GM23338 (cell line): ENCODE data around the gene C8A. TPM values are rescaled to one million over a fixed set of nuclear protein-coding genes. Genes with fewer than 3 reads are reported as not detected.

Experiments used
- ATAC-seq: fragments of 200-7000 bp; cut with Tn5 transposase; 3 replicates; pipeline ENCODE4 v1.9.1; 2020
- DNase-seq: peaks from one replicate; pipeline ENCODE4 v3.0.0-alpha.2; 2015; ENCODE audit warnings: low spot score
- H2AFZ ChIP-seq: fragments of 200-600 bp; sonication (generic); 2 replicates; pipeline ENCODE4 v1.8.0; 2016; ENCODE audit warnings: antibody characterized with exemption, mild to moderate bottlenecking, moderate library complexity
- H3F3A ChIP-seq: fragments of 200-600 bp; sonication (generic); replicated peaks from 2 replicates; pipeline ENCODE4 v1.8.0; 2017; ENCODE audit warnings: antibody characterized with exemption, mixed run types, low read depth
- H3K27ac ChIP-seq: fragments of 200-600 bp; sonication (generic); 2 replicates; pipeline ENCODE4 v1.6.1; 2016; ENCODE audit warnings: low read depth
- H3K27me3 ChIP-seq: fragments of 200-600 bp; sonication (generic); 2 replicates; pipeline ENCODE4 v1.8.0; 2016; ENCODE audit warnings: mild to moderate bottlenecking, mixed run types, moderate library complexity; ENCODE audit not compliant: insufficient read depth
- H3K36me3 ChIP-seq: fragments of 200-600 bp; sonication (generic); 2 replicates; pipeline ENCODE4 v1.8.0; 2016; ENCODE audit warnings: mild to moderate bottlenecking; ENCODE audit not compliant: insufficient read depth
- H3K4me1 ChIP-seq: fragments of 200-600 bp; sonication (generic); 2 replicates; pipeline ENCODE4 v1.8.0; 2016; ENCODE audit warnings: mild to moderate bottlenecking, moderate library complexity; ENCODE audit not compliant: insufficient read depth
- H3K4me2 ChIP-seq: fragments of 200-600 bp; sonication (generic); 2 replicates; pipeline ENCODE4 v1.7.1; 2017; ENCODE audit warnings: mixed run types
- H3K4me3 ChIP-seq: fragments of 200-600 bp; sonication (generic); 2 replicates; pipeline ENCODE4 v1.6.1; 2016; ENCODE audit warnings: mixed run types
- H3K79me2 ChIP-seq: fragments of 200-600 bp; sonication (generic); replicated peaks from 2 replicates; pipeline ENCODE4 v1.8.0; 2017; ENCODE audit warnings: mild to moderate bottlenecking; ENCODE audit not compliant: insufficient read depth
- H3K9me2 ChIP-seq: fragments of 200-600 bp; sonication (generic); 2 replicates; pipeline ENCODE4 v1.8.0; 2017; ENCODE audit not compliant: insufficient read depth
- H4K20me1 ChIP-seq: fragments of 200-600 bp; sonication (generic); replicated peaks from 2 replicates; pipeline ENCODE4 v1.8.0; 2017; ENCODE audit warnings: mild to moderate bottlenecking; ENCODE audit not compliant: insufficient read depth
- H3K27ac Mint-ChIP-seq: 2 replicates; pipeline ENCODE4 v1.8.0; 2020; ENCODE audit warnings: inconsistent platforms, mild to moderate bottlenecking, moderate library complexity, mixed read lengths
- H3K27me3 Mint-ChIP-seq: 3 replicates; pipeline ENCODE4 v1.8.0; 2022; ENCODE audit warnings: low read depth, mild to moderate bottlenecking, moderate library complexity, mixed read lengths, inconsistent platforms; ENCODE audit not compliant: insufficient read depth, poor library complexity
- H3K36me3 Mint-ChIP-seq: 3 replicates; pipeline ENCODE4 v1.8.0; 2021; ENCODE audit warnings: low read depth, mild to moderate bottlenecking, inconsistent platforms, moderate library complexity, mixed read lengths
- H3K4me1 Mint-ChIP-seq: 3 replicates; pipeline ENCODE4 v1.8.0; 2020; ENCODE audit warnings: mild to moderate bottlenecking, inconsistent platforms, mixed read lengths
- H3K4me3 Mint-ChIP-seq: 3 replicates; pipeline ENCODE4 v1.8.0; 2021; ENCODE audit warnings: moderate library complexity, mild to moderate bottlenecking, inconsistent platforms, mixed read lengths
- H3K9me3 Mint-ChIP-seq: 3 replicates; pipeline ENCODE4 v1.8.0; 2020; ENCODE audit warnings: moderate library complexity, mild to moderate bottlenecking, inconsistent platforms, mixed read lengths
- CTCF ChIP-seq, 2 experiments: fragments of 200-600 bp in 1 of 2; sonication (generic) in 1 of 2; conservative IDR thresholded peaks; 2 replicates each; pipeline versions ENCODE4 v1.5.1 to v1.6.1; 2016 to 2017; ENCODE audit warnings: antibody characterized with exemption in 2 of 2, low read depth in 2 of 2, mild to moderate bottlenecking in 2 of 2, moderate library complexity in 1 of 2
- EZH2 ChIP-seq: fragments of 200-600 bp; sonication (generic); IDR thresholded peaks from one replicate; pipeline ENCODE4 v1.8.0; 2017; ENCODE audit warnings: antibody characterized with exemption, mild to moderate bottlenecking, low read depth; ENCODE audit not compliant: unreplicated experiment
- EZH2phosphoT487 ChIP-seq: fragments of 200-600 bp; sonication (generic); IDR thresholded peaks from one replicate; pipeline ENCODE4 v1.8.1; 2018; ENCODE audit warnings: antibody characterized with exemption; ENCODE audit not compliant: unreplicated experiment
- ZNF331 ChIP-seq: fragments of 250-450 bp; sonication (Bioruptor Pico); IDR thresholded peaks from 2 replicates; pipeline ENCODE4 v1.5.0; 2020; ENCODE audit warnings: low read depth, mild to moderate bottlenecking, moderate library complexity
- polyA plus RNA-seq: library from polyadenylated mRNA; unstranded; fragments of >200 nt; fragmentation: Nextera tagmentation; extraction: Ambion mirVana; gene quantifications from 2 replicates; pipeline ENCODE4 v1.2.1, GENCODE V29; 2016
- total RNA-seq: library from RNA; depleted of rRNA; stranded (reverse); fragments of >200 nt; shearing (Covaris generic); gene quantifications from 2 replicates; pipeline ENCODE4 v1.2.3, GENCODE V29; 2014
- TF ChIP-seq, protein P1 (sequence below): fragments of 250-450 bp; sonication (Bioruptor Pico); IDR thresholded peaks from 2 replicates; pipeline ENCODE4 v1.5.0; 2020; ENCODE audit warnings: mild to moderate bottlenecking, moderate library complexity

C8A gene
- total and polyA plus RNA-seq, 2 experiments from 2014 or later: not detected

- H3K36me3 Mint-ChIP-seq: no peaks in the 10 kb centered on the region
These were observed 106.8 kb downstream of the C8A start for GRCh38 chr1:56961426-56961825.

More at GRCh38 chr1:56961426-56961825, 106.8 kb downstream of the C8A start:
- Histone ChIP-seq H3K27me3 (no peaks in the 10 kb centered on the region), H3K4me3 (no peak overlapping the region), H3F3A (no peaks in the 10 kb centered on the region), H3K36me3 (no peaks in the 10 kb centered on the region), H3K27ac (no peak overlapping the region), H3K4me2 (no peak overlapping the region), H4K20me1 (no peaks in the 10 kb centered on the region), H3K79me2 (no peaks in the 10 kb centered on the region), H3K9me2 (no peaks in the 10 kb centered on the region; the same call in 1 of the 2 replicates), H3K4me1 (no peaks in the 10 kb centered on the region), H2AFZ (no peak overlapping the region)
- no peak for TF ChIP-seq CTCF (conservative IDR thresholded peaks at IDR 0.05; ENCODE audit: low read depth in 2 of 2)
- no peak for TF ChIP-seq EZH2phosphoT487
- no peak for TF ChIP-seq EZH2
- TF ChIP-seq ZNF331 (CRISPR knock-in tag): no peak
- TF ChIP-seq, protein P1, sequence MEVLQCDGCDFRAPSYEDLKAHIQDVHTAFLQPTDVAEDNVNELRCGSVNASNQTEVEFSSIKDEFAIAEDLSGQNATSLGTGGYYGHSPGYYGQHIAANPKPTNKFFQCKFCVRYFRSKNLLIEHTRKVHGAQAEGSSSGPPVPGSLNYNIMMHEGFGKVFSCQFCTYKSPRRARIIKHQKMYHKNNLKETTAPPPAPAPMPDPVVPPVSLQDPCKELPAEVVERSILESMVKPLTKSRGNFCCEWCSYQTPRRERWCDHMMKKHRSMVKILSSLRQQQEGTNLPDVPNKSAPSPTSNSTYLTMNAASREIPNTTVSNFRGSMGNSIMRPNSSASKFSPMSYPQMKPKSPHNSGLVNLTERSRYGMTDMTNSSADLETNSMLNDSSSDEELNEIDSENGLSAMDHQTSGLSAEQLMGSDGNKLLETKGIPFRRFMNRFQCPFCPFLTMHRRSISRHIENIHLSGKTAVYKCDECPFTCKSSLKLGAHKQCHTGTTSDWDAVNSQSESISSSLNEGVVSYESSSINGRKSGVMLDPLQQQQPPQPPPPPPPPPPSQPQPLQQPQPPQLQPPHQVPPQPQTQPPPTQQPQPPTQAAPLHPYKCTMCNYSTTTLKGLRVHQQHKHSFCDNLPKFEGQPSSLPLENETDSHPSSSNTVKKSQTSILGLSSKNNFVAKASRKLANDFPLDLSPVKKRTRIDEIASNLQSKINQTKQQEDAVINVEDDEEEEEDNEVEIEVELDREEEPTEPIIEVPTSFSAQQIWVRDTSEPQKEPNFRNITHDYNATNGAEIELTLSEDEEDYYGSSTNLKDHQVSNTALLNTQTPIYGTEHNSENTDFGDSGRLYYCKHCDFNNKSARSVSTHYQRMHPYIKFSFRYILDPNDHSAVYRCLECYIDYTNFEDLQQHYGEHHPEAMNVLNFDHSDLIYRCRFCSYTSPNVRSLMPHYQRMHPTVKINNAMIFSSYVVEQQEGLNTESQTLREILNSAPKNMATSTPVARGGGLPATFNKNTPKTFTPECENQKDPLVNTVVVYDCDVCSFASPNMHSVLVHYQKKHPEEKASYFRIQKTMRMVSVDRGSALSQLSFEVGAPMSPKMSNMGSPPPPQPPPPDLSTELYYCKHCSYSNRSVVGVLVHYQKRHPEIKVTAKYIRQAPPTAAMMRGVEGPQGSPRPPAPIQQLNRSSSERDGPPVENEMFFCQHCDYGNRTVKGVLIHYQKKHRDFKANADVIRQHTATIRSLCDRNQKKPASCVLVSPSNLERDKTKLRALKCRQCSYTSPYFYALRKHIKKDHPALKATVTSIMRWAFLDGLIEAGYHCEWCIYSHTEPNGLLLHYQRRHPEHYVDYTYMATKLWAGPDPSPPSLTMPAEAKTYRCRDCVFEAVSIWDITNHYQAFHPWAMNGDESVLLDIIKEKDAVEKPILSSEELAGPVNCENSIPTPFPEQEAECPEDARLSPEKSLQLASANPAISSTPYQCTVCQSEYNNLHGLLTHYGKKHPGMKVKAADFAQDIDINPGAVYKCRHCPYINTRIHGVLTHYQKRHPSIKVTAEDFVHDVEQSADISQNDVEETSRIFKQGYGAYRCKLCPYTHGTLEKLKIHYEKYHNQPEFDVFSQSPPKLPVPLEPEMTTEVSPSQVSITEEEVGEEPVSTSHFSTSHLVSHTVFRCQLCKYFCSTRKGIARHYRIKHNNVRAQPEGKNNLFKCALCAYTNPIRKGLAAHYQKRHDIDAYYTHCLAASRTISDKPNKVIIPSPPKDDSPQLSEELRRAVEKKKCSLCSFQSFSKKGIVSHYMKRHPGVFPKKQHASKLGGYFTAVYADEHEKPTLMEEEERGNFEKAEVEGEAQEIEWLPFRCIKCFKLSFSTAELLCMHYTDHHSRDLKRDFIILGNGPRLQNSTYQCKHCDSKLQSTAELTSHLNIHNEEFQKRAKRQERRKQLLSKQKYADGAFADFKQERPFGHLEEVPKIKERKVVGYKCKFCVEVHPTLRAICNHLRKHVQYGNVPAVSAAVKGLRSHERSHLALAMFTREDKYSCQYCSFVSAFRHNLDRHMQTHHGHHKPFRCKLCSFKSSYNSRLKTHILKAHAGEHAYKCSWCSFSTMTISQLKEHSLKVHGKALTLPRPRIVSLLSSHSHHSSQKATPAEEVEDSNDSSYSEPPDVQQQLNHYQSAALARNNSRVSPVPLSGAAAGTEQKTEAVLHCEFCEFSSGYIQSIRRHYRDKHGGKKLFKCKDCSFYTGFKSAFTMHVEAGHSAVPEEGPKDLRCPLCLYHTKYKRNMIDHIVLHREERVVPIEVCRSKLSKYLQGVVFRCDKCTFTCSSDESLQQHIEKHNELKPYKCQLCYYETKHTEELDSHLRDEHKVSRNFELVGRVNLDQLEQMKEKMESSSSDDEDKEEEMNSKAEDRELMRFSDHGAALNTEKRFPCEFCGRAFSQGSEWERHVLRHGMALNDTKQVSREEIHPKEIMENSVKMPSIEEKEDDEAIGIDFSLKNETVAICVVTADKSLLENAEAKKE: no peak
- Mint-ChIP-seq H3K27me3 (peaks cover 2% of the 10 kb centered on the region), H3K27ac (no peak overlapping the region), H3K9me3 (no peaks in the 10 kb centered on the region), H3K4me1 (peaks cover 12% of the 10 kb centered on the region; the same call in 2 of the 3 replicates), H3K4me3 (no peak overlapping the region)
- ATAC-seq (no peak), DNase-seq (no peak)
